HG03108 (cell line): ENCODE measurements around the gene APOA5.
A peak's percentile ranks its signal among the peaks of the same experiment; 100 is the strongest.
"Not testable (repeated sequence)": the region's sequence is repeated elsewhere in the genome, so short reads cannot be mapped to it uniquely, and the experiment has no call there.

ENCODE experiments used
- ATAC-seq: cut with Tn5 transposase; IDR thresholded peaks from one replicate; pipeline ENCODE4 v1.9.1; 2021; ENCODE audit warnings: moderate library complexity; ENCODE audit not compliant: unreplicated experiment

Gene APOA5

GRCh38 chr11:116801662-116802061, 10.0 kb upstream of the APOA5 start:
- ATAC-seq = not testable (repeated sequence)

GRCh38 chr11:116800610-116801009, 8.9 kb upstream of the APOA5 start:
- no peak for ATAC-seq

GRCh38 chr11:116798368-116798767, 6.7 kb upstream of the APOA5 start:
- ATAC-seq = no peak

- no peak for ATAC-seq
Measured at GRCh38 chr11:116797816-116798215, 6.1 kb upstream of the APOA5 start.

- ATAC-seq = no peak
Measured at GRCh38 chr11:116796548-116796947, 4.9 kb upstream of the APOA5 start.

GRCh38 chr11:116794851-116795250, 3.2 kb upstream of the APOA5 start:
- no peak for ATAC-seq

GRCh38 chr11:116793772-116794097, 2.1 kb upstream of the APOA5 start:
- no peak for ATAC-seq

- no peak for ATAC-seq
Measured at GRCh38 chr11:116792869-116793771, 1.4 kb upstream of the APOA5 start.

GRCh38 chr11:116792144-116792868, 627 bp upstream of the APOA5 start:
- ATAC-seq = no peak

- no peak for ATAC-seq
Measured at GRCh38 chr11:116791002-116791812, 472 bp downstream of the APOA5 start.

GRCh38 chr11:116790167-116791001, 1.3 kb downstream of the APOA5 start:
- ATAC-seq = no peak

GRCh38 chr11:116788975-116789374, 2.7 kb downstream of the APOA5 start:
- ATAC-seq = no peak

- no peak for ATAC-seq
Measured at GRCh38 chr11:116788534-116788933, 3.1 kb downstream of the APOA5 start.

- peak; percentile 91 for ATAC-seq
Measured at GRCh38 chr11:116787786-116788486, 3.7 kb downstream of the APOA5 start, which contains the start of gene ZPR1. Gene ZPR1, minus strand, starts transcription at chr11:116788023. Its CDS starts 33 bp downstream, at chr11:116787990.

GRCh38 chr11:116787436-116787785, 4.3 kb downstream of the APOA5 start:
- no peak for ATAC-seq

GRCh38 chr11:116786966-116787365, 4.7 kb downstream of the APOA5 start:
- ATAC-seq = no peak

- no peak for ATAC-seq
Measured at GRCh38 chr11:116786326-116786725, 5.4 kb downstream of the APOA5 start.

GRCh38 chr11:116782728-116783127, 9.0 kb downstream of the APOA5 start:
- no peak for ATAC-seq

GRCh38 chr11:116778556-116778955, 13.1 kb downstream of the APOA5 start:
- ATAC-seq = no peak

- ATAC-seq = no peak
Measured at GRCh38 chr11:116777056-116777455, 14.6 kb downstream of the APOA5 start.
